AG10803 (cell line): Measurements from ENCODE around the gene REX1BD.

ENCODE experiments used
- DNase-seq: peaks from one replicate; pipeline ENCODE4 v3.0.0; 2010; ENCODE audit warnings: low read depth
- H3K4me3 ChIP-seq: 2 replicates; pipeline ENCODE4 v1.5.1; 2011; ENCODE audit warnings: mild to moderate bottlenecking, low read length, control low read depth
- CTCF ChIP-seq: conservative IDR thresholded peaks from 2 replicates; pipeline ENCODE4 v1.5.1; 2011; ENCODE audit warnings: mild to moderate bottlenecking, low read length, control low read depth, inconsistent platforms

REX1BD gene

GRCh38 chr19:18613589-18614234 is 25.1 kb downstream of the REX1BD start:
- DNase-seq = no peak
- no peak for TF ChIP-seq CTCF
- H3K4me3 ChIP-seq = no peak overlapping the region

- DNase-seq = no peak
- TF ChIP-seq CTCF = no peak
- no peak overlapping the region for H3K4me3 ChIP-seq
These were observed 27.4 kb downstream of the REX1BD start for GRCh38 chr19:18616023-18616422.

GRCh38 chr19:18617562-18617961 is 29.0 kb downstream of the REX1BD start:
- no peak for TF ChIP-seq CTCF
- no peak for DNase-seq
- no peak overlapping the region for H3K4me3 ChIP-seq

- DNase-seq = no peak
- no peak for TF ChIP-seq CTCF
- no peak overlapping the region for H3K4me3 ChIP-seq
These were observed 29.6 kb downstream of the REX1BD start for GRCh38 chr19:18618236-18618635.

- H3K4me3 ChIP-seq = no peak overlapping the region
- no peak for DNase-seq
- no peak for TF ChIP-seq CTCF
These were observed 31.7 kb downstream of the REX1BD start for GRCh38 chr19:18620311-18620710.

GRCh38 chr19:18620902-18621301 is 32.3 kb downstream of the REX1BD start:
- DNase-seq = no peak
- no peak for TF ChIP-seq CTCF
- H3K4me3 ChIP-seq = no peak overlapping the region

GRCh38 chr19:18626906-18627305 is 38.3 kb downstream of the REX1BD start:
- TF ChIP-seq CTCF = no peak
- DNase-seq = peak; percentile 34
- H3K4me3 ChIP-seq = no peak overlapping the region
